ENCODE measurements around the gene NDUFA13. TPM values are rescaled to one million over a fixed set of nuclear protein-coding genes. Genes with fewer than 3 reads are reported as not detected.

NDUFA13 gene
- total and polyA plus RNA-seq, 8 donors: 24.5 to 367 (median 143) TPM

GRCh38 chr19:19552798-19553197 is 36.8 kb downstream of the NDUFA13 start:
- WGBS, 5 donors: 39 to 52% (median 45%) methylated on average over 3 to 6 of the region's 6 CpGs
- intact Hi-C loops (cut with DNase I; ENCODE audit: low total_unique reads): no loop called here
- Histone ChIP-seq H3K27me3 (peaks cover 0 to 36% (median 12%) of the 10 kb centered on the region in 3 donors), H3K27ac (no peak overlapping the region), H3K9me3 (no peaks in the 10 kb centered on the region), H3K4me3 (no peak overlapping the region), H3K4me1 (peaks cover 0 to 7% (median 0%) of the 10 kb centered on the region in 4 donors), H3K36me3 (no peaks in the 10 kb centered on the region)
- DNase-seq: peak; percentile 52 to 62
- TF ChIP-seq POLR2A (IDR thresholded peaks at IDR 0.05): no peak
- peak in 5 of 7 experiments; percentile 9 to 72 (median 54) for TF ChIP-seq CTCF (IDR thresholded peaks at IDR 0.05)

- intact Hi-C loops (cut with DNase I; ENCODE audit: low total_unique reads): no loop called here
- Histone ChIP-seq H3K36me3 (no peaks in the 10 kb centered on the region), H3K4me1 (peaks cover 0 to 7% (median 0%) of the 10 kb centered on the region in 4 donors), H3K27me3 (peaks cover 0 to 27% (median 4%) of the 10 kb centered on the region in 3 donors), H3K9me3 (no peaks in the 10 kb centered on the region), H3K4me3 (no peak overlapping the region), H3K27ac (no peak overlapping the region)
- TF ChIP-seq POLR2AphosphoS5 (IDR thresholded peaks at IDR 0.05) (no peak), POLR2A (IDR thresholded peaks at IDR 0.05) (no peak)
- 85 to 92% (median 87%) methylated on average over 3 to 10 of the region's 10 CpGs for WGBS, 5 donors
- DNase-seq: peak in 1 of 2 donors; percentile 1
These were observed 37.6 kb downstream of the NDUFA13 start for GRCh38 chr19:19553670-19554069.

GRCh38 chr19:19554074-19555023 is 38.3 kb downstream of the NDUFA13 start:
- no peak overlapping the region for H3K27ac ChIP-seq
- 66 to 70% (median 67%) methylated on average over 27 to 34 of the region's 34 CpGs for WGBS, 5 donors
- peak; percentile 51 to 65 for DNase-seq

GRCh38 chr19:19558055-19558454 is 42.0 kb downstream of the NDUFA13 start:
- Histone ChIP-seq H3K36me3 (no peaks in the 10 kb centered on the region), H3K9me3 (no peaks in the 10 kb centered on the region), H3K27me3 (peaks cover 0 to 7% (median 0%) of the 10 kb centered on the region in 3 donors), H3K27ac (no peak overlapping the region), H3K4me1 (peaks cover 0 to 7% (median 0%) of the 10 kb centered on the region in 4 donors), H3K4me3 (no peak overlapping the region)
- no peak for TF ChIP-seq CTCF (IDR thresholded peaks at IDR 0.05)
- no peak for TF ChIP-seq EP300 (IDR thresholded peaks at IDR 0.05)
- TF ChIP-seq POLR2AphosphoS5 (IDR thresholded peaks at IDR 0.05): no peak
- no peak for TF ChIP-seq POLR2A (IDR thresholded peaks at IDR 0.05)
- 68 to 80% (median 78%) methylated on average over 13 to 15 of the region's 15 CpGs for WGBS, 5 donors
- intact Hi-C loops (cut with DNase I; ENCODE audit: low total_unique reads): no loop called here
- DNase-seq: peak in 1 of 2 donors; percentile 0

More at GRCh38 chr19:19554074-19555023, 38.3 kb downstream of the NDUFA13 start:
- TF ChIP-seq POLR2A (IDR thresholded peaks at IDR 0.05): no peak
- TF ChIP-seq POLR2AphosphoS5 (IDR thresholded peaks at IDR 0.05): no peak
- peak in 4 of 7 experiments; percentile 36 to 76 (median 58) for TF ChIP-seq CTCF (IDR thresholded peaks at IDR 0.05)
- TF ChIP-seq EP300 (IDR thresholded peaks at IDR 0.05): no peak
- H3K27me3 ChIP-seq: peaks cover 0 to 20% (median 4%) of the 10 kb centered on the region in 3 donors
- no peaks in the 10 kb centered on the region for H3K36me3 ChIP-seq
- peaks cover 0 to 7% (median 0%) of the 10 kb centered on the region in 4 donors for H3K4me1 ChIP-seq
- no peaks in the 10 kb centered on the region for H3K9me3 ChIP-seq
- intact Hi-C loops (cut with DNase I; ENCODE audit: low total_unique reads): no loop called here
- no peak overlapping the region for H3K4me3 ChIP-seq
